ENCODE measurements around the gene CHN2. TPM values are rescaled to one million over a fixed set of nuclear protein-coding genes. Genes with fewer than 3 reads are reported as not detected.

CHN2 gene
- polyA plus RNA-seq, 1 experiment = not detected

DNA sequence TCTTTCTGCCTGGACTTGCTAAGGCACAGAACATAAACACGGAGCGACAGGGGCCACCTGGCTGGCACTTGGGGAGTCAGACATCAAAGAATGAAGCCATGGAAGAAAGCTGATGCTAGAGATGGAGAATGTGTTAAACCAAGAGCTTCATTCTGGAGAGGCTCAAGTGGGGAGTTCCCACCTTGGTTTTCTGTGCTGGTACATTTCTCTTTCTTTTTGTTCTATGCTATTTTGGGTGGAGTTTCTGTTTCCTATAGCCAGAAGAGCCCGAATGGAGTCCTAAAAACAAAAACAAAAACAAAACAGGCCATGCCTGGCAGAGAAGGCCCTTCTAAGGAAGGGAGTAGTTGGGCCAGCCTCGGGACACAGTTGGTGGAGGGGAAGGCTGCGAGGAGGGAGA, 220.6 kb downstream of the CHN2 start:
- no peak overlapping the region for H3K27ac ChIP-seq (ENCODE audit: low read depth, low read length)
- H3K4me3 ChIP-seq (ENCODE audit: low read depth, low read length) = no peak overlapping the region
- POLR2A ChIA-PET = no interaction called here
- TF ChIP-seq, protein P1, sequence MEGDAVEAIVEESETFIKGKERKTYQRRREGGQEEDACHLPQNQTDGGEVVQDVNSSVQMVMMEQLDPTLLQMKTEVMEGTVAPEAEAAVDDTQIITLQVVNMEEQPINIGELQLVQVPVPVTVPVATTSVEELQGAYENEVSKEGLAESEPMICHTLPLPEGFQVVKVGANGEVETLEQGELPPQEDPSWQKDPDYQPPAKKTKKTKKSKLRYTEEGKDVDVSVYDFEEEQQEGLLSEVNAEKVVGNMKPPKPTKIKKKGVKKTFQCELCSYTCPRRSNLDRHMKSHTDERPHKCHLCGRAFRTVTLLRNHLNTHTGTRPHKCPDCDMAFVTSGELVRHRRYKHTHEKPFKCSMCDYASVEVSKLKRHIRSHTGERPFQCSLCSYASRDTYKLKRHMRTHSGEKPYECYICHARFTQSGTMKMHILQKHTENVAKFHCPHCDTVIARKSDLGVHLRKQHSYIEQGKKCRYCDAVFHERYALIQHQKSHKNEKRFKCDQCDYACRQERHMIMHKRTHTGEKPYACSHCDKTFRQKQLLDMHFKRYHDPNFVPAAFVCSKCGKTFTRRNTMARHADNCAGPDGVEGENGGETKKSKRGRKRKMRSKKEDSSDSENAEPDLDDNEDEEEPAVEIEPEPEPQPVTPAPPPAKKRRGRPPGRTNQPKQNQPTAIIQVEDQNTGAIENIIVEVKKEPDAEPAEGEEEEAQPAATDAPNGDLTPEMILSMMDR (IDR thresholded peaks at IDR 0.05; ENCODE audit: low read depth, low read length) = no peak
- DNase-seq (ENCODE audit: low read depth, low spot score) = no peak
- CTCF ChIA-PET = interaction anchor here (1.1 kb wide), 1 partner anchor 493 kb away, joined by 3 read pairs; no protein-coding TSS in a partner anchor
- no peaks in the 10 kb centered on the region for H3K27me3 ChIP-seq (ENCODE audit: control insufficient read depth, insufficient read depth, low read length)
- H3K9me3 ChIP-seq (ENCODE audit: control insufficient read depth, insufficient read depth, low read length) = no peaks in the 10 kb centered on the region

GRCh38 chr7:29416276-29416937, 221.8 kb downstream of the CHN2 start:
- ChIA-PET POLR2A (no interaction called here), CTCF (interaction anchor here (0.5 to 0.8 kb wide), 2 partner anchors 399 to 490 kb away, joined by 4 read pairs; no protein-coding TSS in a partner anchor)
- no peak overlapping the region for H3K4me3 ChIP-seq (ENCODE audit: low read depth, low read length)
- DNase-seq (ENCODE audit: low read depth, low spot score) = no peak
- no peak overlapping the region for H3K27ac ChIP-seq (ENCODE audit: low read depth, low read length)
- TF ChIP-seq, protein P1 (IDR thresholded peaks at IDR 0.05; ENCODE audit: low read depth, low read length) = no peak
- H3K9me3 ChIP-seq (ENCODE audit: control insufficient read depth, insufficient read depth, low read length) = no peaks in the 10 kb centered on the region
- H3K27me3 ChIP-seq (ENCODE audit: control insufficient read depth, insufficient read depth, low read length) = no peaks in the 10 kb centered on the region

DNA sequence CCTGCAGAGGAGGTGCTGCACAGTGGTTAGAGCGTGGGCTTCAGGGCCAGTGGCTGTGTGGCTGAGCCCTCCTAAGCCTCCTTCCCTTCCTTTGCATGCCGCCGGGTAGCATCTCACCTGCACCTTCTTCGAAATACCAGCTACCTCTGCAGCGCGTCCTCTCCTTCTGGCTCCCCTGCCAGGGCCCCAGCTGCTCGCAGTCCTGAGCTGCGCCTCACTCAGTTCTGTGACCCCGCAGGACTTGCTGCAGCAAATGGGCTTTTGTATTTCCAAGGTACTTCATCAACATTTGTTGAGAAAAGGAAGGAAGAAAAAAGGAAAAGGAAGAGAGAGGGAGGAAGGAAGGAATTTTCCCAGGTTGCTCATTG, 222.3 kb downstream of the CHN2 start:
- no peak for DNase-seq (ENCODE audit: low read depth, low spot score)
- H3K9me3 ChIP-seq (ENCODE audit: control insufficient read depth, insufficient read depth, low read length) = no peaks in the 10 kb centered on the region
- ChIA-PET POLR2A (no interaction called here), CTCF (interaction anchor here (0.8 kb wide), 1 partner anchor 490 kb away, joined by 4 read pairs; no protein-coding TSS in a partner anchor)
- H3K27ac ChIP-seq (ENCODE audit: low read depth, low read length) = no peak overlapping the region
- TF ChIP-seq, protein P1 (IDR thresholded peaks at IDR 0.05; ENCODE audit: low read depth, low read length) = no peak
- H3K4me3 ChIP-seq (ENCODE audit: low read depth, low read length) = no peak overlapping the region
- no peaks in the 10 kb centered on the region for H3K27me3 ChIP-seq (ENCODE audit: control insufficient read depth, insufficient read depth, low read length)

- ChIA-PET POLR2A (no interaction called here), CTCF (interaction anchor here (1.0 to 1.4 kb wide), 2 partner anchors 9 to 491 kb away, joined by 4 to 6 read pairs; no protein-coding TSS in a partner anchor)
- H3K4me3 ChIP-seq (ENCODE audit: low read depth, low read length) = no peak overlapping the region
- no peaks in the 10 kb centered on the region for H3K27me3 ChIP-seq (ENCODE audit: control insufficient read depth, insufficient read depth, low read length)
- TF ChIP-seq, protein P1 (IDR thresholded peaks at IDR 0.05; ENCODE audit: low read depth, low read length) = no peak
- H3K9me3 ChIP-seq (ENCODE audit: control insufficient read depth, insufficient read depth, low read length) = no peaks in the 10 kb centered on the region
- no peak for DNase-seq (ENCODE audit: low read depth, low spot score)
- H3K27ac ChIP-seq (ENCODE audit: low read depth, low read length) = no peak overlapping the region
These were observed 223.5 kb downstream of the CHN2 start for GRCh38 chr7:29418056-29418455.

- no peak overlapping the region for H3K27ac ChIP-seq (ENCODE audit: low read depth, low read length)
- TF ChIP-seq, protein P1 (IDR thresholded peaks at IDR 0.05; ENCODE audit: low read depth, low read length) = no peak
- ChIA-PET CTCF (interaction anchor here (1.4 kb wide), 1 partner anchor 10 kb away, joined by 6 read pairs; no protein-coding TSS in a partner anchor), POLR2A (no interaction called here)
- H3K9me3 ChIP-seq (ENCODE audit: control insufficient read depth, insufficient read depth, low read length) = no peaks in the 10 kb centered on the region
- no peaks in the 10 kb centered on the region for H3K27me3 ChIP-seq (ENCODE audit: control insufficient read depth, insufficient read depth, low read length)
- no peak overlapping the region for H3K4me3 ChIP-seq (ENCODE audit: low read depth, low read length)
- DNase-seq (ENCODE audit: low read depth, low spot score) = no peak
These were observed 224.1 kb downstream of the CHN2 start for GRCh38 chr7:29418651-29419050.

All from AG04450 (cell line).